K562 (cell line): ENCODE measurements around the gene PLPP7. TPM values are rescaled to one million over a fixed set of nuclear protein-coding genes. Genes with fewer than 3 reads are reported as not detected.

Experiments
- ATAC-seq: fragments of 200-7000 bp; cut with Tn5 transposase; 3 replicates; pipeline ENCODE4 v1.9.1; 2020; ENCODE audit warnings: moderate library complexity
- BruUV-seq: library from RNA; stranded (reverse); fragments of 400-500 nt; replicated peaks from 2 replicates; lab custom pipeline; 2021; lab: Mats Ljungman, UMichigan
- CTCF ChIA-PET: fragments of 300-600 bp; formaldehyde crosslinking; extraction: SDS; loops from one replicate; lab custom pipeline; 2021; ENCODE audit warnings: low intra/inter-chr PET ratio; lab: Yijun Ruan, JAX
- POLR2A ChIA-PET: fragments of 300-600, 350-650 bp; sonication (Branson Sonifier 250); formaldehyde crosslinking; extraction: SDS; loops from one replicate; lab custom pipeline; 2021; ENCODE audit warnings: antibody characterized with exemption, inconsistent platforms; lab: Yijun Ruan, JAX
- DNase-seq, 4 experiments: peaks; one replicate each; pipeline versions ENCODE4 v3.0.0 to v3.0.0-alpha.2; 2011 to 2018; ENCODE audit warnings: low spot score in 3 of 4, mixed read lengths in 3 of 4; ENCODE audit errors: extremely low read depth in 1 of 4
- FAIRE-seq: peaks from 2 replicates; lab custom pipeline; 2011; peaks lifted over from hg19 to GRCh38; lab: Jason Lieb, UNC
- H2AFZ ChIP-seq: 2 replicates; pipeline ENCODE4 v1.6.0; 2011; ENCODE audit warnings: low read depth, low read length, control low read depth, inconsistent platforms
- H3K27ac ChIP-seq: fragments of 200-600 bp; 3 replicates; pipeline ENCODE4 v1.8.0; 2011; ENCODE audit warnings: low read depth, mild to moderate bottlenecking, control low read depth, inconsistent platforms, low read length, moderate library complexity, mixed read lengths; ENCODE audit errors: extremely low read depth
- H3K27me3 ChIP-seq, 2 experiments: fragments of 300-600 bp in 1 of 2; 2 replicates in 1 of 2; 3 replicates in 1 of 2; pipeline versions ENCODE4 v1.6.0 to v1.8.0; 2011; ENCODE audit warnings: inconsistent platforms in 2 of 2, low read length in 2 of 2, mild to moderate bottlenecking in 1 of 2, mixed read lengths in 1 of 2, moderate library complexity in 1 of 2; ENCODE audit not compliant: control insufficient read depth in 2 of 2, insufficient read depth in 2 of 2
- H3K36me3 ChIP-seq: fragments of 300-600 bp; 3 replicates; pipeline ENCODE4 v1.8.0; 2011; ENCODE audit warnings: mild to moderate bottlenecking, low read length, inconsistent platforms; ENCODE audit not compliant: control insufficient read depth, insufficient read depth
- H3K4me1 ChIP-seq, 2 experiments: fragments of 200-600 bp in 1 of 2; replicated peaks in 1 of 2; 2 replicates in 1 of 2; 3 replicates in 1 of 2; pipeline versions ENCODE4 v1.5.1 to v1.8.0; 2011; ENCODE audit warnings: inconsistent platforms in 2 of 2, low read length in 2 of 2, mild to moderate bottlenecking in 1 of 2, mixed read lengths in 1 of 2, moderate library complexity in 1 of 2; ENCODE audit not compliant: control insufficient read depth in 2 of 2, insufficient read depth in 2 of 2
- H3K4me2 ChIP-seq: 2 replicates; pipeline ENCODE4 v1.6.1; 2011; ENCODE audit warnings: low read length, control low read depth, inconsistent platforms, mixed read lengths; ENCODE audit not compliant: insufficient read depth
- H3K4me3 ChIP-seq: fragments of 200-600 bp; sonication (generic), shearing (Covaris generic); 2 replicates; pipeline ENCODE4 v1.5.1; 2016; ENCODE audit warnings: control low read depth, inconsistent platforms
- H3K79me2 ChIP-seq: fragments of 200-600 bp; 3 replicates; pipeline ENCODE4 v1.8.0; 2011; ENCODE audit warnings: low read length, inconsistent platforms; ENCODE audit not compliant: control insufficient read depth, insufficient read depth
- H3K9ac ChIP-seq, 2 experiments: 2 replicates each; pipeline versions ENCODE4 v1.6.0 to v1.6.1; 2011; ENCODE audit warnings: low read depth in 2 of 2, low read length in 2 of 2, control low read depth in 1 of 2, inconsistent platforms in 1 of 2, mild to moderate bottlenecking in 1 of 2, mixed read lengths in 1 of 2; ENCODE audit not compliant: insufficient read depth in 1 of 2
- H3K9me1 ChIP-seq: one replicate; pipeline ENCODE4 v1.6.0; 2011; ENCODE audit warnings: inconsistent platforms, mild to moderate bottlenecking, low read length, moderate library complexity; ENCODE audit not compliant: control insufficient read depth, insufficient read depth
- H3K9me3 ChIP-seq: replicated peaks from 2 replicates; pipeline ENCODE4 v1.5.1; 2011; ENCODE audit warnings: low read depth, low read length, inconsistent platforms; ENCODE audit not compliant: control insufficient read depth, insufficient read depth
- H4K20me1 ChIP-seq: replicated peaks from 2 replicates; pipeline ENCODE4 v1.6.1; 2011; ENCODE audit warnings: low read length, inconsistent platforms, mixed read lengths; ENCODE audit not compliant: control insufficient read depth, insufficient read depth
- RCOR1 ChIP-seq, 2 experiments: IDR thresholded peaks; 2 replicates each; pipeline ENCODE4 v1.6.1; 2012; ENCODE audit warnings: low read depth in 2 of 2, low read length in 2 of 2, borderline replicate concordance in 1 of 2, improper control_type of control experiment in 1 of 2
- WGBS: fragments of 100-300 bp; shearing (Covaris generic); methylation state at CpG from one replicate; pipeline ENCODE4 v1.1.6; 2016; ENCODE audit warnings: low coverage, mixed read lengths; ENCODE audit not compliant: insufficient coverage; ENCODE audit errors: missing lambda C conversion rate; 5-methylcytosine and 5-hydroxymethylcytosine counted together
- in situ Hi-C: fragments of 300-500 bp; cut with MboI; formaldehyde crosslinking; loops from 4 replicates; pipeline ENCODE4 v1.15.0; 2018; ENCODE audit warnings: inconsistent platforms, mixed read lengths
- intact Hi-C: fragments of 100-400 bp; cut with micrococcal nuclease; formaldehyde crosslinking; loops from 2 replicates; pipeline ENCODE4 v1.14.2; 2022
- polyA plus RNA-seq, 8 experiments: library from polyadenylated mRNA; depleted of rRNA in 4 of 8; stranded (reverse) in 5 of 8; unstranded in 3 of 8; fragments of >200 nt; fragmentation: Nextera tagmentation in 2 of 8; fragmentation: Illumina TruSeq in 1 of 8; extraction: Ambion mirVana in 2 of 8; extraction: Trizol in 1 of 8; gene quantifications; 2 replicates each; pipeline versions ENCODE4 v1.2.1 to v1.2.3, GENCODE V29; 2011 to 2014; ENCODE audit warnings: inconsistent platforms in 1 of 8, missing spikeins in 1 of 8
- total RNA-seq, 7 experiments: library from RNA; depleted of rRNA in 6 of 7; stranded (reverse); fragments of >200 nt in 6 of 7; fragmentation: Illumina TruSeq in 2 of 7; extraction: Trizol in 2 of 7; gene quantifications; 2 replicates each; pipeline versions ENCODE4 v1.2.1 to v1.2.3, GENCODE V29; 2011 to 2021; ENCODE audit warnings: low replicate concordance in 1 of 7
- TF ChIP-seq, protein P1 (sequence below): fragments of 450-650 bp; IDR thresholded peaks from 2 replicates; pipeline ENCODE4 v1.6.1; 2017; ENCODE audit warnings: antibody characterized with exemption, mild to moderate bottlenecking
- TF ChIP-seq, protein P2 (sequence below): fragments of 450-650 bp; IDR thresholded peaks from 2 replicates; pipeline ENCODE4 v1.6.1; 2016; ENCODE audit warnings: mild to moderate bottlenecking, moderate library complexity

PLPP7 gene
- total and polyA plus RNA-seq, 9 of the 15 experiments (the other 6 are each of a cell fraction or from before 2014, with no cell fraction given): 0.09 to 0.93 (median 0.18) TPM; not detected in 4

DNA sequence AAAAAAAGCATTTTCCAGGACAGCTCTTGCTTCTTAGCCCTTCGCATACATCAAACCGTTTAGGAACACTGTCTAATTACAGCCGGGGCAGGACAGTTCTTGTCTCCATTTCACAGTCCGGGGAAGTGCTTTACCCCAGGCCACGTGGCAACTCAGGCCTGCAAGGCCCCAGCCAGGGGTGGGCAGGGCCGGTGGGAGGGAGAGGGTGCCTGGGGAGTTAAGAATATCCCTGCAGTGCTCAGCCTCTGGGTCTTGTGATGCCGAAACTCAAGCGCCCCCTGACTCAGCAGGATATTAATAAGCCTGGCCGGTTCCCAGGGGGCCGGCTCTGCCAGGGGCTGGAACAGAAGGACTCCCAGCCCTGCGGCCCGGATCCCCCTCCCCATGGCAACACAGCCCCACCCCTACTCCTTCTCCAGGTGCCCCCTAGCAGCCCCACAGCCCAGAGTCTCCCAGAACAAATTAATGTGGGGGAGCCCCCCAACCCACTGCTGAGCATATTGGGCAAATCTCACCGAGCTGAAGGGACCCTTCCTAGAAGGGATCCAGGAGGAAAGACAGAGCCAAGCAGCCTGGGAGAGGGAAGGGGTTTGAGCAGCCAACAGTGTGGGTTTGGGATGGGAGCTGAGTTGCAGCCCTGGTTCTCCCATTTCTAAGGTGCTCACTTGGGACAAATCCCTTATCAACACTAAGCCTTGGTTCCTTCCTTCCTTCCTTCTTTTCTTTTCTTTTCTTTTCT lies 45.3 kb downstream of the PLPP7 start:
- BruUV-seq: no TSS peak
- 42% methylated on average over 11 of the region's 13 CpGs for WGBS
- no peak overlapping the region for H3K4me3 ChIP-seq
- DNase-seq (peak in 3 of 4 experiments; percentile 24 to 26 (median 25)), ATAC-seq (0 out of 3 replicates have a peak, but pooled peaks have one; percentile 3), FAIRE-seq (no peak)
- H3K9me1 ChIP-seq: no peaks in the 10 kb centered on the region
- H3K4me1 ChIP-seq: peaks cover 21 to 45% of the 10 kb centered on the region in 2 experiments; a peak in 4 of 5 replicates
- in situ Hi-C loops: loop anchor here (5.0 to 10.0 kb wide), 3 partner anchors 120 to 277 kb away; no protein-coding TSS in a partner anchor
- intact Hi-C loops: loop anchor here (10.0 kb wide), 1 partner anchor 210 kb away; the partner anchor contains the start of gene NUP214
- peak overlapping the region; percentile 47 for H2AFZ ChIP-seq
- ChIA-PET CTCF (interaction anchor here (0.6 to 5.0 kb wide), 2 partner anchors 70 to 157 kb away, joined by 3 to 44 read pairs; no protein-coding TSS in a partner anchor), POLR2A (interaction anchor here (0.7 to 2.5 kb wide), 3 partner anchors 10 to 157 kb away, joined by 3 to 13 read pairs (median 5); no protein-coding TSS in a partner anchor)
- no peaks in the 10 kb centered on the region for H3K27me3 ChIP-seq
- H3K27ac ChIP-seq: no peak overlapping the region
- peak overlapping the region in 1 of 2 experiments; percentile 19; a peak in 1 of 4 replicates for H3K9ac ChIP-seq
- H3K4me2 ChIP-seq: no peak overlapping the region
- H3K79me2 ChIP-seq: no peaks in the 10 kb centered on the region
- no peaks in the 10 kb centered on the region for H3K9me3 ChIP-seq
- H4K20me1 ChIP-seq: no peaks in the 10 kb centered on the region
- no peaks in the 10 kb centered on the region for H3K36me3 ChIP-seq
- TF ChIP-seq, protein P1, sequence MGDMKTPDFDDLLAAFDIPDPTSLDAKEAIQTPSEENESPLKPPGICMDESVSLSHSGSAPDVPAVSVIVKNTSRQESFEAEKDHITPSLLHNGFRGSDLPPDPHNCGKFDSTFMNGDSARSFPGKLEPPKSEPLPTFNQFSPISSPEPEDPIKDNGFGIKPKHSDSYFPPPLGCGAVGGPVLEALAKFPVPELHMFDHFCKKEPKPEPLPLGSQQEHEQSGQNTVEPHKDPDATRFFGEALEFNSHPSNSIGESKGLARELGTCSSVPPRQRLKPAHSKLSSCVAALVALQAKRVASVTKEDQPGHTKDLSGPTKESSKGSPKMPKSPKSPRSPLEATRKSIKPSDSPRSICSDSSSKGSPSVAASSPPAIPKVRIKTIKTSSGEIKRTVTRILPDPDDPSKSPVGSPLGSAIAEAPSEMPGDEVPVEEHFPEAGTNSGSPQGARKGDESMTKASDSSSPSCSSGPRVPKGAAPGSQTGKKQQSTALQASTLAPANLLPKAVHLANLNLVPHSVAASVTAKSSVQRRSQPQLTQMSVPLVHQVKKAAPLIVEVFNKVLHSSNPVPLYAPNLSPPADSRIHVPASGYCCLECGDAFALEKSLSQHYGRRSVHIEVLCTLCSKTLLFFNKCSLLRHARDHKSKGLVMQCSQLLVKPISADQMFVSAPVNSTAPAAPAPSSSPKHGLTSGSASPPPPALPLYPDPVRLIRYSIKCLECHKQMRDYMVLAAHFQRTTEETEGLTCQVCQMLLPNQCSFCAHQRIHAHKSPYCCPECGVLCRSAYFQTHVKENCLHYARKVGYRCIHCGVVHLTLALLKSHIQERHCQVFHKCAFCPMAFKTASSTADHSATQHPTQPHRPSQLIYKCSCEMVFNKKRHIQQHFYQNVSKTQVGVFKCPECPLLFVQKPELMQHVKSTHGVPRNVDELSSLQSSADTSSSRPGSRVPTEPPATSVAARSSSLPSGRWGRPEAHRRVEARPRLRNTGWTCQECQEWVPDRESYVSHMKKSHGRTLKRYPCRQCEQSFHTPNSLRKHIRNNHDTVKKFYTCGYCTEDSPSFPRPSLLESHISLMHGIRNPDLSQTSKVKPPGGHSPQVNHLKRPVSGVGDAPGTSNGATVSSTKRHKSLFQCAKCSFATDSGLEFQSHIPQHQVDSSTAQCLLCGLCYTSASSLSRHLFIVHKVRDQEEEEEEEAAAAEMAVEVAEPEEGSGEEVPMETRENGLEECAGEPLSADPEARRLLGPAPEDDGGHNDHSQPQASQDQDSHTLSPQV: peak; percentile 55; the same call in 1 of the 2 replicates
- TF ChIP-seq, protein P2, sequence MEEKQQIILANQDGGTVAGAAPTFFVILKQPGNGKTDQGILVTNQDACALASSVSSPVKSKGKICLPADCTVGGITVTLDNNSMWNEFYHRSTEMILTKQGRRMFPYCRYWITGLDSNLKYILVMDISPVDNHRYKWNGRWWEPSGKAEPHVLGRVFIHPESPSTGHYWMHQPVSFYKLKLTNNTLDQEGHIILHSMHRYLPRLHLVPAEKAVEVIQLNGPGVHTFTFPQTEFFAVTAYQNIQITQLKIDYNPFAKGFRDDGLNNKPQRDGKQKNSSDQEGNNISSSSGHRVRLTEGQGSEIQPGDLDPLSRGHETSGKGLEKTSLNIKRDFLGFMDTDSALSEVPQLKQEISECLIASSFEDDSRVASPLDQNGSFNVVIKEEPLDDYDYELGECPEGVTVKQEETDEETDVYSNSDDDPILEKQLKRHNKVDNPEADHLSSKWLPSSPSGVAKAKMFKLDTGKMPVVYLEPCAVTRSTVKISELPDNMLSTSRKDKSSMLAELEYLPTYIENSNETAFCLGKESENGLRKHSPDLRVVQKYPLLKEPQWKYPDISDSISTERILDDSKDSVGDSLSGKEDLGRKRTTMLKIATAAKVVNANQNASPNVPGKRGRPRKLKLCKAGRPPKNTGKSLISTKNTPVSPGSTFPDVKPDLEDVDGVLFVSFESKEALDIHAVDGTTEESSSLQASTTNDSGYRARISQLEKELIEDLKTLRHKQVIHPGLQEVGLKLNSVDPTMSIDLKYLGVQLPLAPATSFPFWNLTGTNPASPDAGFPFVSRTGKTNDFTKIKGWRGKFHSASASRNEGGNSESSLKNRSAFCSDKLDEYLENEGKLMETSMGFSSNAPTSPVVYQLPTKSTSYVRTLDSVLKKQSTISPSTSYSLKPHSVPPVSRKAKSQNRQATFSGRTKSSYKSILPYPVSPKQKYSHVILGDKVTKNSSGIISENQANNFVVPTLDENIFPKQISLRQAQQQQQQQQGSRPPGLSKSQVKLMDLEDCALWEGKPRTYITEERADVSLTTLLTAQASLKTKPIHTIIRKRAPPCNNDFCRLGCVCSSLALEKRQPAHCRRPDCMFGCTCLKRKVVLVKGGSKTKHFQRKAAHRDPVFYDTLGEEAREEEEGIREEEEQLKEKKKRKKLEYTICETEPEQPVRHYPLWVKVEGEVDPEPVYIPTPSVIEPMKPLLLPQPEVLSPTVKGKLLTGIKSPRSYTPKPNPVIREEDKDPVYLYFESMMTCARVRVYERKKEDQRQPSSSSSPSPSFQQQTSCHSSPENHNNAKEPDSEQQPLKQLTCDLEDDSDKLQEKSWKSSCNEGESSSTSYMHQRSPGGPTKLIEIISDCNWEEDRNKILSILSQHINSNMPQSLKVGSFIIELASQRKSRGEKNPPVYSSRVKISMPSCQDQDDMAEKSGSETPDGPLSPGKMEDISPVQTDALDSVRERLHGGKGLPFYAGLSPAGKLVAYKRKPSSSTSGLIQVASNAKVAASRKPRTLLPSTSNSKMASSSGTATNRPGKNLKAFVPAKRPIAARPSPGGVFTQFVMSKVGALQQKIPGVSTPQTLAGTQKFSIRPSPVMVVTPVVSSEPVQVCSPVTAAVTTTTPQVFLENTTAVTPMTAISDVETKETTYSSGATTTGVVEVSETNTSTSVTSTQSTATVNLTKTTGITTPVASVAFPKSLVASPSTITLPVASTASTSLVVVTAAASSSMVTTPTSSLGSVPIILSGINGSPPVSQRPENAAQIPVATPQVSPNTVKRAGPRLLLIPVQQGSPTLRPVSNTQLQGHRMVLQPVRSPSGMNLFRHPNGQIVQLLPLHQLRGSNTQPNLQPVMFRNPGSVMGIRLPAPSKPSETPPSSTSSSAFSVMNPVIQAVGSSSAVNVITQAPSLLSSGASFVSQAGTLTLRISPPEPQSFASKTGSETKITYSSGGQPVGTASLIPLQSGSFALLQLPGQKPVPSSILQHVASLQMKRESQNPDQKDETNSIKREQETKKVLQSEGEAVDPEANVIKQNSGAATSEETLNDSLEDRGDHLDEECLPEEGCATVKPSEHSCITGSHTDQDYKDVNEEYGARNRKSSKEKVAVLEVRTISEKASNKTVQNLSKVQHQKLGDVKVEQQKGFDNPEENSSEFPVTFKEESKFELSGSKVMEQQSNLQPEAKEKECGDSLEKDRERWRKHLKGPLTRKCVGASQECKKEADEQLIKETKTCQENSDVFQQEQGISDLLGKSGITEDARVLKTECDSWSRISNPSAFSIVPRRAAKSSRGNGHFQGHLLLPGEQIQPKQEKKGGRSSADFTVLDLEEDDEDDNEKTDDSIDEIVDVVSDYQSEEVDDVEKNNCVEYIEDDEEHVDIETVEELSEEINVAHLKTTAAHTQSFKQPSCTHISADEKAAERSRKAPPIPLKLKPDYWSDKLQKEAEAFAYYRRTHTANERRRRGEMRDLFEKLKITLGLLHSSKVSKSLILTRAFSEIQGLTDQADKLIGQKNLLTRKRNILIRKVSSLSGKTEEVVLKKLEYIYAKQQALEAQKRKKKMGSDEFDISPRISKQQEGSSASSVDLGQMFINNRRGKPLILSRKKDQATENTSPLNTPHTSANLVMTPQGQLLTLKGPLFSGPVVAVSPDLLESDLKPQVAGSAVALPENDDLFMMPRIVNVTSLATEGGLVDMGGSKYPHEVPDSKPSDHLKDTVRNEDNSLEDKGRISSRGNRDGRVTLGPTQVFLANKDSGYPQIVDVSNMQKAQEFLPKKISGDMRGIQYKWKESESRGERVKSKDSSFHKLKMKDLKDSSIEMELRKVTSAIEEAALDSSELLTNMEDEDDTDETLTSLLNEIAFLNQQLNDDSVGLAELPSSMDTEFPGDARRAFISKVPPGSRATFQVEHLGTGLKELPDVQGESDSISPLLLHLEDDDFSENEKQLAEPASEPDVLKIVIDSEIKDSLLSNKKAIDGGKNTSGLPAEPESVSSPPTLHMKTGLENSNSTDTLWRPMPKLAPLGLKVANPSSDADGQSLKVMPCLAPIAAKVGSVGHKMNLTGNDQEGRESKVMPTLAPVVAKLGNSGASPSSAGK: peak; percentile 41
- TF ChIP-seq RCOR1 (IDR thresholded peaks at IDR 0.05; ENCODE audit: borderline replicate concordance in 1 of 2, low read depth in 2 of 2, low read length in 2 of 2): no peak
